Tibial artery (tissue), 4 donors: ENCODE measurements around the gene PHLDB1.
A peak's percentile ranks its signal among the peaks of the same experiment; 100 is the strongest.

Source experiments
- DNase-seq, 2 donors: peaks; one replicate each; pipeline ENCODE4 v3.0.0-alpha.2; 2019
- H3K27ac ChIP-seq, 2 donors: fragments of 200-600 bp; sonication (generic) in 1 of 2; 1 replicate in 1 of 2; 2 replicates in 1 of 2; pipeline ENCODE4 v1.5.1; 2018 to 2019; ENCODE audit warnings: mild to moderate bottlenecking in 1 of 2
- H3K27me3 ChIP-seq, 2 donors: fragments of 200-600 bp; sonication (generic) in 1 of 2; one replicate each; pipeline versions ENCODE4 v1.5.1 to v1.6.0; 2016 to 2019
- H3K36me3 ChIP-seq, 3 donors: fragments of 200-600 bp; sonication (generic) in 2 of 3; one replicate each; pipeline ENCODE4 v1.5.1; 2016 to 2019; ENCODE audit warnings: mild to moderate bottlenecking in 2 of 3
- H3K4me1 ChIP-seq, 4 donors: fragments of 200-600 bp; sonication (generic) in 2 of 4; 1 replicate in 3 of 4; 2 replicates in 1 of 4; pipeline ENCODE4 v1.5.1; 2016 to 2019
- H3K4me3 ChIP-seq, 2 donors: fragments of 200-600 bp; sonication (generic) in 1 of 2; 1 replicate in 1 of 2; 2 replicates in 1 of 2; pipeline ENCODE4 v1.5.1; 2018 to 2019; ENCODE audit warnings: mild to moderate bottlenecking in 2 of 2
- H3K9me3 ChIP-seq, 3 donors: fragments of 200-600 bp; sonication (generic) in 1 of 3; one replicate each; pipeline ENCODE4 v1.5.1; 2016 to 2019
- intact Hi-C: fragments of 100-400 bp; cut with DNase I; formaldehyde crosslinking; loops from one replicate; pipeline ENCODE4 v1.15.0; 2023; ENCODE audit warnings: low total_unique reads
- TF ChIP-seq, protein P1 (sequence below), 2 experiments: fragments of 200-600 bp in 1 of 2; fragments of 450-650 bp in 1 of 2; IDR thresholded peaks; one replicate each; pipeline ENCODE4 v1.5.1; 2017 to 2019; ENCODE audit warnings: antibody characterized with exemption in 2 of 2, mild to moderate bottlenecking in 1 of 2, moderate library complexity in 1 of 2

PHLDB1 gene

DNA sequence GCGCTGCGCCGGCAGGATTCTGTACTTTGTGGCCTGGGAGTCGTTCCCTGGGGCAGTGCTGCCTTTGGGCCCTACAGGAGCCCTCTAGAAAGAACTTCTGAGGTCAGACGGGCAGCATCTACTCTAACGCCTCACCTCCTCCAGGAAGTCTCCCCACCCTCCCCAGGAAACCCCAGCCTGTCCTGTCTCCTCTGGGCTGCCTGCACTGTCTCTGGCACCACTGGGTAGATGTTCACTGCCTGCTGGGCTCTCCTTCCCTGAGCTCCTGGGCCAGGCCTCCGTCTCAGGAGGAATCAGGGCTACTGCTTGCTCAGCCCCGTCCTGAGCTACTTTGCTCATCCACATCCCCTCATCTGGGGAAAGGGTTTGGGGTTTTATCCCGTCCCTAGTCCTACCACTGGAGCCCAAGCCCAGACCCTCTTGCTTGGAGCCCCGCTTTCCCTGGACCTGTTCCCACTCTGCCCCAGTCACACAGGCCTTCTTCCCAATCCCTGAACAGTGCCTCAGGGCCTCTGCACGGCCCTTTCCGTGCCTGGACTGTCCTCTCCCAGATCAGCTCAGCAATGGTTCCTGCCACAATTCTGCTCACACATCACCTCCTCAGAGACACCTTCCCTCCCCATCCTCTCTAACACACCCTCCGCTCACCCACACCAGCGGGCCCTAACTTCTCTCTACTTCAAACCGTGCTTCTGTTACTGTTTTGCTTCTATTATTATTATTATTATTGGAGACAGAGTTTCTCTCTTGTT, 83.3 kb downstream of the PHLDB1 start:
- Histone ChIP-seq H3K9me3 (no peaks in the 10 kb centered on the region), H3K27me3 (no peaks in the 10 kb centered on the region), H3K27ac (peak overlapping the region; percentile 71 to 72), H3K4me3 (peak overlapping the region in 1 of 2 donors; percentile 42), H3K36me3 (no peaks in the 10 kb centered on the region), H3K4me1 (peaks cover 0 to 17% (median 12%) of the 10 kb centered on the region in 4 donors)
- intact Hi-C loops = loop anchor here (10.0 kb wide), 1 partner anchor 94 kb away; no protein-coding TSS in a partner anchor
- TF ChIP-seq, protein P1, sequence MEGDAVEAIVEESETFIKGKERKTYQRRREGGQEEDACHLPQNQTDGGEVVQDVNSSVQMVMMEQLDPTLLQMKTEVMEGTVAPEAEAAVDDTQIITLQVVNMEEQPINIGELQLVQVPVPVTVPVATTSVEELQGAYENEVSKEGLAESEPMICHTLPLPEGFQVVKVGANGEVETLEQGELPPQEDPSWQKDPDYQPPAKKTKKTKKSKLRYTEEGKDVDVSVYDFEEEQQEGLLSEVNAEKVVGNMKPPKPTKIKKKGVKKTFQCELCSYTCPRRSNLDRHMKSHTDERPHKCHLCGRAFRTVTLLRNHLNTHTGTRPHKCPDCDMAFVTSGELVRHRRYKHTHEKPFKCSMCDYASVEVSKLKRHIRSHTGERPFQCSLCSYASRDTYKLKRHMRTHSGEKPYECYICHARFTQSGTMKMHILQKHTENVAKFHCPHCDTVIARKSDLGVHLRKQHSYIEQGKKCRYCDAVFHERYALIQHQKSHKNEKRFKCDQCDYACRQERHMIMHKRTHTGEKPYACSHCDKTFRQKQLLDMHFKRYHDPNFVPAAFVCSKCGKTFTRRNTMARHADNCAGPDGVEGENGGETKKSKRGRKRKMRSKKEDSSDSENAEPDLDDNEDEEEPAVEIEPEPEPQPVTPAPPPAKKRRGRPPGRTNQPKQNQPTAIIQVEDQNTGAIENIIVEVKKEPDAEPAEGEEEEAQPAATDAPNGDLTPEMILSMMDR (IDR thresholded peaks at IDR 0.05) = no peak
- peak in 1 of 2 donors; percentile 68 for DNase-seq

DNA sequence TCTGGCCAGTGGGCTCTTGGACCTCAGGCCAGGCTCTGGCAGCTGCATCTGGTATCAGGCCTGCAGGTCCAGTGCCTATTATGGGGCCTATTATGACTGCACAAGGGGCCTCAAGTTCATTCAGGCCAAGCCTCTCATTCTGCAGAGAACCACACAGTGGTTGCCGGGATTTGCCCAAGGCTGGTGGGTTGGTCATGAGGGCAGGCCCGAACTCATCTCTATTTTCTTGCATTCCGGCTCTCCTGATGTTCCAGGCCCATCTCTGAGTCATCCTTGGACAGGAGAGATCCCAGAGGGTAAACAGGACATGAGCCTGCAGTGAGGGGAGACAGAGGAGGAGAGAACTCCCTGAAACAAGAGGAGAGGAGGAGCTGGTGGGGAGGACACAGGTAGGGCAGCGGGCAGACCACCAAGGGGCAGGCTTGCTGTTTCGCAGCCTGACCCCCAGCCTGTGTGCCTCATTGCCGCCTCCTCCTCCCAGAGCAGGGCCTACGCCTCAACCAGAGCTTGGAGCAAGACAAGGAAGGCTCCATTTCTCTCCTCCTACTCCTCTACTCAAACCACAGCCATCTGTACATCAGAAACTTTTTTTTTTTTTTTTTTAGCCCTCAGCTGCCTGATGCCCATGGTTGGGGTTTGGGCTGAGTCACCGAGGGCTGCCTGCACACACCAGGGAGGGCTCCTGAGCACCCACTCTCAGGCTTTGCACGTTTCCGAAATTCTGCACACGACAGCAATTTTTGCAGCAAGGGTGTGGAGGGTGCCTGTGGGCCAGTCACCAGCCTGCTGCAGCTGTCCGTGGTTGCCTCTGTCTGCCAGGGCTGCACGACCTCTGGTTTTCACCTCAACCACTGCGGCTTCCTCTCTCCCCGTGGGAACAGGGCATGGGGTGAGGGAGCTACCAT, 84.8 kb downstream of the PHLDB1 start:
- no peaks in the 10 kb centered on the region for H3K36me3 ChIP-seq
- no peaks in the 10 kb centered on the region for H3K9me3 ChIP-seq
- H3K27me3 ChIP-seq = no peaks in the 10 kb centered on the region
- peaks cover 0 to 17% (median 12%) of the 10 kb centered on the region in 4 donors for H3K4me1 ChIP-seq
- TF ChIP-seq, protein P1 (IDR thresholded peaks at IDR 0.05) = no peak
- DNase-seq = no peak
- intact Hi-C loops = loop anchor here (10.0 kb wide), 1 partner anchor 93 kb away; no protein-coding TSS in a partner anchor
- no peak overlapping the region for H3K4me3 ChIP-seq
- H3K27ac ChIP-seq = no peak overlapping the region

DNA sequence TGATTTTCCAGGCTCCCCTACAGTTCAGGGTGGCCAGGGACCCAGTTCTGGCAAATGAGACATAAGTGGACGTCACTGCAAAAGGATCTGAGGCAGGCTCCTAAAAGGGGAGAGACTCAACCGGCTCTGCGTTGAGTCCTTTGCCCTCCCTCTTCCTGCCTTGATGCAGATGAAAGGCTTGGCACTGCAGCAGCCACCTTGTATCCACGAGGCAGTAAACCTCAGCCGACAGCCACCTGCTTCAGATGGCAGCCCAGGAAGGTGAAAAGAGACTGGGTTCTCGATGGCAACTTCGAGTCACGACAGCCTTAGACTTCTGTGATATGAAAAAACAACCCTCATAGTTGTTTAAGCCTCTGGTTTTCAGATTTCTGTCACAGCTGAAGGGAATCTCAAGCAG, 86.8 kb downstream of the PHLDB1 start:
- TF ChIP-seq, protein P1 (IDR thresholded peaks at IDR 0.05) = no peak
- no peaks in the 10 kb centered on the region for H3K36me3 ChIP-seq
- peaks cover 0 to 13% (median 9%) of the 10 kb centered on the region in 4 donors for H3K4me1 ChIP-seq

DNA sequence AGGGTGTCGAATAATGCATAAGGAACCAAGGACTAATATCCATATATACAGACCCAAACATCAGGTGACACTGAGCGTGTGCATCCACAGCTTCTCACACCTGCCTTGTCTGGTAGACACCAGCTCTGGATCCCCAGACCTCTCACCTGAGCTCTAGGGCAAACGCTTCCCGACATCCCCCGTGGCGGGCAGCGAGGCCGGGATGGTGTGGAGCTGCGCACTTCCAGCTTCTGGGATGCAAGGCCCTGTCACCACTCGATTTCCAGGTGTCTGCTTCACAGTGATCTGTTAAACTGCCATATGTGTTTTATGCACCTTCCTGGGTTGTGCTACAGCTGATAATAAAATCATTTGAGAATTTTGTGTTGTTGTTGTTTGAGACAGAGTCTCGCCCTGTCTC, 87.4 kb downstream of the PHLDB1 start:
- no peaks in the 10 kb centered on the region for H3K27me3 ChIP-seq
- no peak for DNase-seq
- H3K36me3 ChIP-seq = no peaks in the 10 kb centered on the region
- no peak overlapping the region for H3K27ac ChIP-seq
- H3K4me1 ChIP-seq = peaks cover 0 to 8% (median 3%) of the 10 kb centered on the region in 4 donors
- intact Hi-C loops = loop anchor here (10.0 kb wide), 1 partner anchor 90 kb away; no protein-coding TSS in a partner anchor
- TF ChIP-seq, protein P1 (IDR thresholded peaks at IDR 0.05) = no peak
- no peak overlapping the region for H3K4me3 ChIP-seq
- no peaks in the 10 kb centered on the region for H3K9me3 ChIP-seq

More for the DNA sequence above, 86.8 kb downstream of the PHLDB1 start:
- no peaks in the 10 kb centered on the region for H3K27me3 ChIP-seq
- H3K4me3 ChIP-seq = no peak overlapping the region
- intact Hi-C loops = loop anchor here (10.0 kb wide), 1 partner anchor 91 kb away; no protein-coding TSS in a partner anchor
- no peaks in the 10 kb centered on the region for H3K9me3 ChIP-seq
- no peak overlapping the region for H3K27ac ChIP-seq
- DNase-seq = no peak

DNA sequence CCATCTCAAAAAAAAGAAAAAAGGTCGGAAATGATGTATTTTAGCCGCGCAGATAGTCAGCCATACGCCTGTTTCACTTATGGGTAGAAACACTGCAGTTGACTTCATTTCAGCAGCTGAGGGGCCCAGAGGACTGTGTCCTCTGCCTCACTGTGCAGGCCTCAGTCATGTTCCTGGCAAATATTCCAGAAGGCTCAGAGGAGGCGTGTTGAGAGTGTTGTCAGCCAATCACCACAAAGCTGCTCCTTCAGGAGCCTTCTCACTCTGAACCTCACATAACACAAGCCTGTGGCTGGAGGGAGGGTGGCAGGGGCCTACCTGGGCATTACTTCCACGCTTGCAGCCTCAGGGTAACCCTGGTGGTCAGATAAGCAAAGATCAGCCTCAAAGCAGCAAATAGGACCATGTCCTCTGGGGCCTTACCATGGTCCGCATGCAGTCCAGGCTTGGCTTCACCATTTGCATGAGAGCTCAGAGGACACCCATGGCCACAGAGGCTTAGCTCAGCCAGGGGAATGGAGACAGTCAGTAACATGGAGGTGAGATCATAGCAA, 89.3 kb downstream of the PHLDB1 start:
- no peak overlapping the region for H3K27ac ChIP-seq
- no peaks in the 10 kb centered on the region for H3K27me3 ChIP-seq
- H3K4me1 ChIP-seq = no peaks in the 10 kb centered on the region
- intact Hi-C loops = loop anchor here (10.0 kb wide), 1 partner anchor 88 kb away; no protein-coding TSS in a partner anchor
- no peaks in the 10 kb centered on the region for H3K36me3 ChIP-seq
- DNase-seq = no peak
- TF ChIP-seq, protein P1 (IDR thresholded peaks at IDR 0.05) = no peak
- no peak overlapping the region for H3K4me3 ChIP-seq
- peaks cover 0 to 10% (median 0%) of the 10 kb centered on the region in 3 donors for H3K9me3 ChIP-seq
